Central memory CD8-positive, alpha-beta T cell (primary cell): Measurements from ENCODE around the gene ZNF438.

Experiments used
- ATAC-seq: fragments of 150-1000 bp; cut with Tn5 transposase; replicated peaks from 2 replicates; pipeline ENCODE4 v1.10.0; 2022; ENCODE audit warnings: mild to moderate bottlenecking, moderate FRiP score, moderate number of reproducible peaks; ENCODE audit not compliant: poor library complexity, severe bottlenecking; ENCODE audit errors: extremely low read depth
- DNase-seq, 2 donors: peaks; one replicate each; pipeline ENCODE4 v3.0.0; 2021; ENCODE audit warnings: low spot score in 2 of 2
- H3K27ac Mint-ChIP-seq: one replicate; pipeline ENCODE4 v1.8.0; 2022; ENCODE audit warnings: low read depth, mild to moderate bottlenecking, moderate library complexity, mixed read lengths
- H3K27me3 Mint-ChIP-seq: one replicate; pipeline ENCODE4 v1.8.0; 2022; ENCODE audit warnings: mixed read lengths
- H3K36me3 Mint-ChIP-seq: one replicate; pipeline ENCODE4 v1.8.0; 2022; ENCODE audit warnings: mild to moderate bottlenecking, moderate library complexity, mixed read lengths; ENCODE audit not compliant: insufficient read depth
- H3K4me1 Mint-ChIP-seq: one replicate; pipeline ENCODE4 v1.8.0; 2022; ENCODE audit warnings: mixed read lengths
- H3K4me3 Mint-ChIP-seq: one replicate; pipeline ENCODE4 v1.8.0; 2022; ENCODE audit warnings: mild to moderate bottlenecking, moderate library complexity, mixed read lengths
- H3K9me3 Mint-ChIP-seq: one replicate; pipeline ENCODE4 v1.8.0; 2022; ENCODE audit warnings: mixed read lengths

ZNF438 gene, protein sequence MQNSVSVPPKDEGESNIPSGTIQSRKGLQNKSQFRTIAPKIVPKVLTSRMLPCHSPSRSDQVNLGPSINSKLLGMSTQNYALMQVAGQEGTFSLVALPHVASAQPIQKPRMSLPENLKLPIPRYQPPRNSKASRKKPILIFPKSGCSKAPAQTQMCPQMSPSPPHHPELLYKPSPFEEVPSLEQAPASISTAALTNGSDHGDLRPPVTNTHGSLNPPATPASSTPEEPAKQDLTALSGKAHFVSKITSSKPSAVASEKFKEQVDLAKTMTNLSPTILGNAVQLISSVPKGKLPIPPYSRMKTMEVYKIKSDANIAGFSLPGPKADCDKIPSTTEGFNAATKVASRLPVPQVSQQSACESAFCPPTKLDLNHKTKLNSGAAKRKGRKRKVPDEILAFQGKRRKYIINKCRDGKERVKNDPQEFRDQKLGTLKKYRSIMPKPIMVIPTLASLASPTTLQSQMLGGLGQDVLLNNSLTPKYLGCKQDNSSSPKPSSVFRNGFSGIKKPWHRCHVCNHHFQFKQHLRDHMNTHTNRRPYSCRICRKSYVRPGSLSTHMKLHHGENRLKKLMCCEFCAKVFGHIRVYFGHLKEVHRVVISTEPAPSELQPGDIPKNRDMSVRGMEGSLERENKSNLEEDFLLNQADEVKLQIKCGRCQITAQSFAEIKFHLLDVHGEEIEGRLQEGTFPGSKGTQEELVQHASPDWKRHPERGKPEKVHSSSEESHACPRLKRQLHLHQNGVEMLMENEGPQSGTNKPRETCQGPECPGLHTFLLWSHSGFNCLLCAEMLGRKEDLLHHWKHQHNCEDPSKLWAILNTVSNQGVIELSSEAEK

DNA sequence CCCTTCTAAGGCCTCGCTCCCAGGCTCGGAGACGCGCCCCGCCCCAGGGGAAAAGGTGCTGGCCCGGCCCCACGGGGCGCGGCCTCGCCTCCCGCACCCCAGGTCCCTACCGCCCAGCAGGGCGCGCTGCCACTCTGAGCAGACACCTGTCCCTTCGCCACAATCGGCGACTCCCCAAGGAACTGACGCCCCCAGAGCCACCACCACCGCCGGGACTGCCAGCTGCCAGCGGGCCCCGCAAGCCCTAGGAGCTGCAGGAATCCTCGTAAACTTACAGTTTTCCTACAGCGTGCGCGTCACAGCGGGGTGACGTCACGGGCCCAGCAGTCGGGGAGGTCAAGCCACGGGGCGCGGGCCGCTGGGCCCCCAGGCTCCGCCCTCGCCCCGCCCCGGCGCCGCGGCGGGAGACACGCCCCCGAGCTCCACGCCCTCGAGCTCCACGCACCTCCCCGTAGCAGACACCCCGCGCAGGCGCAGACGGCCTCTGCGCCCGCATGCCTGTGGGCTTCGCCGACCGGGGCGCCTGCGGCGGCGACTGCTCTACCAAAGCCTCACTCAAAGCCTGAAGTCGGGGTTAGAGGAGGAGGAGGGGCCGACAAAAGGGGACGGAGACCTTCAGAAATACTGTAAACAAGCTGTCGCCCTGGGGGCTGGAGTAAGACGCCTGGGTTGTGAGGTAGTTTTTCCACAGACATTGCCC, at the start of gene ZNF438:
TSS of gene ZNF438 (minus strand) at position 308 of the 700 bp plus-strand sequence. CDS start 154,831 bp downstream, outside the sequence.
- DNase-seq = peak; percentile 93 to 95
- Mint-ChIP-seq H3K27me3 (no peaks in the 10 kb centered on the region), H3K4me3 (peak within 1 kb of the TSS; percentile 88), H3K9me3 (no peaks in the 10 kb centered on the region), H3K4me1 (no peaks in the 10 kb centered on the region), H3K27ac (peak within 1 kb of the TSS; percentile 96), H3K36me3 (peaks cover 10% of the 10 kb centered on the region)
- peak; percentile 77 for ATAC-seq

DNA sequence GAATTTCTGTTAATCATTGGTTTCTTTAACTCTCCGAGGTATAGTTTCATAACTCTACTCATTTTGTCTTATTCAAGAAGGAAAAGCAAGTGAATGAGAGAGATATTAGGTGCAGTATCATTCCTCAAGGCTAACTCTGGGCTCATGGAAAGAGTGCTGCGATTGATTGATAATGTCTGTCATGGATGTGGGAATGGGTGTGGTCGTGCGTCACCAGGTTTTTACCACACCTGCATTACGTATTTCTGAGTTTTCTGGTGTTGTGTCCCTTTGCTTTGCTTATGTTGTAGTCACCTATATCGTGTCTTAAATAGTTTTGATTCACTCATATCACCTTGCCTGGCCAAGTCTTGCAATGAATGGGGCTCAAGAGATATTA, 44.9 kb upstream of the ZNF438 start:
- Mint-ChIP-seq H3K9me3 (no peaks in the 10 kb centered on the region), H3K4me3 (no peak overlapping the region), H3K36me3 (peaks cover 2% of the 10 kb centered on the region), H3K27me3 (peaks cover 34% of the 10 kb centered on the region), H3K4me1 (no peaks in the 10 kb centered on the region), H3K27ac (no peak overlapping the region)
- ATAC-seq = no peak
- DNase-seq = no peak

DNA sequence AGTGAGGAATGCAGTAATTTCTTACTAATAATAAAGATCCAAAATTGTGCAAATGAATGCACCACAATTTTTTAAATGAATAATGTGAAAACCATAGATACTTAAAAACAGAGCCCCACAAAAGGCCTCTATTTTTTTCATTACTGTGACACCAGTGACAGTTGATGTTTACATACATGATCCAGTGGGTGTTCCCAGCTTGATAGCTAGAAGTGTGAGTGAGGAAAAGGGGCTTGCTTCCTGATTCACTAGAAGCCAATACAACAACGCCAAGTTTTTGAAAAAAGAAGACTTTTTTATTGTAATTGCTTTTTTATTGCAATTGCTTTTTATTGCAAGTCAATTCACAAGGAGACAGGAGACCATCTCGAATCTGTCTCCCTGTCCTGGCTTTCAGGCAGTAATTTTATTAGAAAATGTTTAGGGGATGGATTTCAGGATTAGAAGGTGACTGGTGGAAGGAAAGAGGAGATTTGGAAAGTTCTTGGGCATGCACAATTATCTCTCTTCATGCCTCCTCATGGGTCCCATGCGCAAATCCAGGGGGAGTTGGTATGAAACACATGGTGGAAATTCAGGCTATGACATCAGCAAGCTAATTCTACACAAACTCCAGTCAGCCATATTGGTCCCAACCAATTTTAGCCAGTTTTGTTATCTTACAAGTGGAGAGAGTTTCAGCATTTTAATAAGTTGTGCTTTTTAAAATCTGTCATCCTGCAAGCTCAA, 44.4 kb upstream of the ZNF438 start:
- H3K4me3 Mint-ChIP-seq = no peak overlapping the region
- H3K4me1 Mint-ChIP-seq = no peaks in the 10 kb centered on the region
- H3K27ac Mint-ChIP-seq = no peak overlapping the region
- ATAC-seq (no peak), DNase-seq (no peak)
- peaks cover 37% of the 10 kb centered on the region for H3K27me3 Mint-ChIP-seq
- H3K9me3 Mint-ChIP-seq = no peaks in the 10 kb centered on the region
- peaks cover 2% of the 10 kb centered on the region for H3K36me3 Mint-ChIP-seq

DNA sequence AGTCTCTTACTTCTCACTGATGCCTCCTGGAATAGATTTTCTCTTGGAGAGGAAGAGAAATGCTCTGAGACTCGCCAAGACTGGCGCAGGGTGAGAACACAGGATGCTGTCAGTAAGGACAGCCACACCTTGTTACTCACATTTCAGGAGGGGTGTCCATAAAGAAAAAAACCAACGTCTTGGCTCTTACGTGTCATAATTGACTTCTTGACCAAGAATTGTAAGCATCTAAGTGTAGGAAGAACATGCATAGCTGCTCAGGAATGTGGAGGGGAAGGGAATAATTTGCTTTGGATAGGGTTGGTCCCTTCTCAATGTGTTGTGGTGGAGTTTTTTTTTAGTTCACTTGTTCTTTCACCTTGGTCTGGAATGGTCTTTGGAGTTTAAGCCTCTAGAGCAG, 43.8 kb upstream of the ZNF438 start:
- Mint-ChIP-seq H3K4me1 (no peaks in the 10 kb centered on the region), H3K9me3 (no peaks in the 10 kb centered on the region), H3K27ac (no peak overlapping the region), H3K27me3 (peaks cover 37% of the 10 kb centered on the region), H3K36me3 (peaks cover under 1% of the 10 kb centered on the region), H3K4me3 (no peak overlapping the region)
- DNase-seq = no peak
- ATAC-seq = no peak

DNA sequence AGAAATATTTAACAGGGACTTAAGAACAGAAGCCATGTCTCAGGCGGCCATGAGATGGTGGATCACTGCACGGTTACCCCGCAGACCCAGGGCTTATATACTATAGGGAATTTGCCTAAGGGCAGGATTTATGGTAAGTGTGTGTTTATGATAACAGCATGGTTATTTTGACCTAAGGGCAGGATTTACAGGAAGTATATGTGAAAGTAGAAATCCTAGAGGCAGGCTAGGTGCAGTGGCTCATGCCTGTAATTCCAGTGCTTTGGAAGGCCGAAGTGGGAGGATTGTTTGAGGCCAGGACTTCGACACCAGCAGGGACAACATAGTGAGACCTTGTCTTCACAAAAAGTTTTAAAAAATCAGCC, 43.0 kb upstream of the ZNF438 start:
- no peak overlapping the region for H3K27ac Mint-ChIP-seq
- DNase-seq = no peak
- H3K9me3 Mint-ChIP-seq = no peaks in the 10 kb centered on the region
- peaks cover 38% of the 10 kb centered on the region for H3K27me3 Mint-ChIP-seq
- ATAC-seq = no peak
- no peak overlapping the region for H3K4me3 Mint-ChIP-seq
- no peaks in the 10 kb centered on the region for H3K4me1 Mint-ChIP-seq
- no peaks in the 10 kb centered on the region for H3K36me3 Mint-ChIP-seq

DNA sequence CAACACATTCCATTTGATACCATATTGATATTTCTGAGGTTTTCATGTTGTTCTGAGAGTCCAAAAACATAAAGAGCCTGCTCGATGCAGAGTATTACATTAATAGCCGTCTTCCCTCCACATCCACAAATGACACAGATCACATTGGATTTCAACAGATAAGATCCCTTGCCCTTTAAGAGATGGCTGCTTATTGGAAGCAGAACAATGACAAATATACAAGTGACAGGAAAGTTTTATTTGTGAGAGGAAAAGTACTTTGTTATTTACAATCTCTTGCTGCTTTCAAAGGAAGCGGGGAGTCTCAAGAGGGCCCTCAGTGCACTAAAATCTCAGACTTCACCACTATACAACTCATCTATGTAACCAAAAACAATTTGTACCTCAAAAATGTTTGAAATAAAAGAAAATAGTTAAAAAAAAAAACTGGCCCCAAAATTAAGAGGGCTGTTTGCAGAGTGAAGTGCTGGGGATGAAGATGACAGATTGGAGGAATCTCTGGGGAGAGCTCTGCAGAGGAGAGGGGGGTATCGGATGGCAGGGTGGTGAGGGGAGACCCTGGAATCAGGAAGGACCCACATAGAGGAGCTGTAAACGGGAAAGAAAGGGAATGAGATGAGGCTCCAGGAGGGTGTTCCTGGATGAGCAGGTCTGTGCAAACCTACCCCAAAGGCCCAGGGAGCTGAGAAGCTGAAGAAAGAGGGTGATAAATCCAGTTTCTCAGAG, 42.5 kb upstream of the ZNF438 start:
- DNase-seq (no peak), ATAC-seq (no peak)
- H3K4me3 Mint-ChIP-seq = no peak overlapping the region
- H3K36me3 Mint-ChIP-seq = no peaks in the 10 kb centered on the region
- no peak overlapping the region for H3K27ac Mint-ChIP-seq
- H3K27me3 Mint-ChIP-seq = peaks cover 44% of the 10 kb centered on the region
- no peaks in the 10 kb centered on the region for H3K9me3 Mint-ChIP-seq
- no peaks in the 10 kb centered on the region for H3K4me1 Mint-ChIP-seq

DNA sequence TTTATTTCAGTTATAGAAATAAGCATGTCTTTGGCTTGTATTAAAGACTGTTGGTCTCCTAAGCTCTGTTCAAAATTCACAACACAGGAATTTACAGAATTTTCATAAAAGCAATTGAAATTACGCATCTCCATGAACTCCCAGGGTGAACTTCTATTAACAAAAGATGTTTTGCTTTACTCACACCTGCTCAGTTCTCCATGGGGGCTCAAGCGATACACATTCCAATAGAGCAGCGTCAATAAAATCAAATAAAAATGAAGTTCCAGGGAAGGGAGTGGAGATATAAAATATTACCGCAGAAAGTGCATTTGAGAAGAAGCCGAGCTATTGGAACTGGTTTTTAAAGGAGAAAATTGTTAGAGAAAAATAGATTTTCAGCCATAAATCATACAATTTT, 41.5 kb upstream of the ZNF438 start:
- no peaks in the 10 kb centered on the region for H3K36me3 Mint-ChIP-seq
- H3K9me3 Mint-ChIP-seq = no peaks in the 10 kb centered on the region
- no peak for ATAC-seq
- peaks cover 53% of the 10 kb centered on the region for H3K27me3 Mint-ChIP-seq
- no peak overlapping the region for H3K4me3 Mint-ChIP-seq
- DNase-seq = no peak
- no peak overlapping the region for H3K27ac Mint-ChIP-seq
- H3K4me1 Mint-ChIP-seq = no peaks in the 10 kb centered on the region

DNA sequence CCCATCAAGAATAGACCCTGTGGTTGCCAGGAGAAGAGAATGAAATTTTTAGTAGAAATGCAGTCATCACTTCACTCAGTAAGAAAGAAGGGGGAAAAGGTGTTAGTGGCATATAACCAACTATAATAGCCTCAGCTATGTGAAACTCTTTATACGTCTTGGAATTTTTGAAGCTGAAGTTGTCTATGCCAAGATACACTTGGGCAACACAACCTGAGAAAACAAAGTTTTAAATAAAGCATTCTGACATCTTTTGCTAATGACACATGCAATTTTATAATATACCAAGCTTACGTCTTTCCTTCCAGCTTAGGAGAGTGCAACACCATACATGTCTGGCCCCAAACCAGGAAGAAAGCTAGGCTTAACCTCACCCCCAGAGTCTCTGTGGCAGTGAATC, 40.8 kb upstream of the ZNF438 start:
- H3K4me3 Mint-ChIP-seq = no peak overlapping the region
- H3K27ac Mint-ChIP-seq = no peak overlapping the region
- no peaks in the 10 kb centered on the region for H3K4me1 Mint-ChIP-seq
- H3K27me3 Mint-ChIP-seq = peaks cover 61% of the 10 kb centered on the region
- no peaks in the 10 kb centered on the region for H3K9me3 Mint-ChIP-seq
- ATAC-seq = no peak
- no peak for DNase-seq
- H3K36me3 Mint-ChIP-seq = no peaks in the 10 kb centered on the region

DNA sequence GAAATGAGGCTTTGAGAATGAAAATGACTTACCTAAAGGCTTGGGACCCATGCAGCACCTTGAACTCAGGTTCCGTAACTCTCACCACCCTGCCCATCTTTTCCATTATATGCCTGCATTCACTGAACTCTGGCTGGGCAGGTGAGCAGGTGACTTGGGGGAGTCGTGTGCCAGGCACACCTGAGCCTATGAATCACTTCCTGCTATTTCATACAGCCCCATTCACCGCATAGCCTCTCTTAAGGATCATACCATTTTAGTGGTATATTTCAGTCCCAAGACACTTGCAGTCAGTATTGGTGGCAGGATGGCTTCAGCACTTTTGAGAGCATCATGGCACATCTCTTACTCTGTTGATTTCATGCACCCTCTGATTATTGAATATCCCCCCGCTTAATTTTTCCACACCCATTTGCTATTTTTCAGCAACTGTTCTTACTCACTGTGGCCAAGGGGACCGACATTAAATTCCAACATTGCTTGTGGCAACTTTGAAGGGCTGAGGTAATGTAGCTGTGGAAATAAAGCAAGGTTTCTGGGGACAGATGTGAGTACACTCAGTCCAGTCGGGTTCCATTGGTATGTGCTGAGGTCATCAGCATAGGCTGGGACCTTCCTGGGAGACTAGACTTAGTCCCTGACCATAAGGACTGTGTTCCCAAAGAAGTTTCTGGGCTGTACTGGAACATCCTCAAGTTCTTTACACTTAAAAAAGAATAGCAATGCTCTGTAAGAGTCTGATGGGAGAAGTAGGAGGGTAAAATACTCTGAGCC, 39.8 kb upstream of the ZNF438 start:
- no peak for DNase-seq
- no peak for ATAC-seq
- Mint-ChIP-seq H3K27me3 (peaks cover 71% of the 10 kb centered on the region), H3K36me3 (no peaks in the 10 kb centered on the region), H3K4me1 (no peaks in the 10 kb centered on the region), H3K9me3 (no peaks in the 10 kb centered on the region), H3K4me3 (no peak overlapping the region), H3K27ac (no peak overlapping the region)

DNA sequence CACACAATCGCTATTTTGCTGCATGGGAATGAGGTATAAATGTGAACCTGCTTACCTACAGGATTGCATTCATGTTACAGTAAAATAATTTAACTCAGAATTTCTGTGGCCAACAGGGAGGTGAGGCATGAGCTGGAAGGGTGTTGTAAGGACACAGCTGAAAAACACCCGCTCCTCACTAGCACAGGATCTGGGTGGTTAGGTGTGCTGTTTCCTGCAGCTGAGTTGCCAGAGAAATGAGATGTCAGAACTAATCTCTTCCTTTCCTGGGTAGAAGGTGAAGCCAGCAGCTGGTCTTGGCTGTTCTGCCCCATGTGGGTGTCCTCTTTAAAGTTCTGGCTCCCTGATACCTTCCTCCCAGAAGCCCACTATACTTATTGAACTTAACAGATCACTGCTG, 39.0 kb upstream of the ZNF438 start:
- no peaks in the 10 kb centered on the region for H3K36me3 Mint-ChIP-seq
- no peaks in the 10 kb centered on the region for H3K9me3 Mint-ChIP-seq
- peaks cover 74% of the 10 kb centered on the region for H3K27me3 Mint-ChIP-seq
- H3K4me1 Mint-ChIP-seq = no peaks in the 10 kb centered on the region
- DNase-seq (no peak), ATAC-seq (no peak)
- no peak overlapping the region for H3K4me3 Mint-ChIP-seq
- H3K27ac Mint-ChIP-seq = no peak overlapping the region

DNA sequence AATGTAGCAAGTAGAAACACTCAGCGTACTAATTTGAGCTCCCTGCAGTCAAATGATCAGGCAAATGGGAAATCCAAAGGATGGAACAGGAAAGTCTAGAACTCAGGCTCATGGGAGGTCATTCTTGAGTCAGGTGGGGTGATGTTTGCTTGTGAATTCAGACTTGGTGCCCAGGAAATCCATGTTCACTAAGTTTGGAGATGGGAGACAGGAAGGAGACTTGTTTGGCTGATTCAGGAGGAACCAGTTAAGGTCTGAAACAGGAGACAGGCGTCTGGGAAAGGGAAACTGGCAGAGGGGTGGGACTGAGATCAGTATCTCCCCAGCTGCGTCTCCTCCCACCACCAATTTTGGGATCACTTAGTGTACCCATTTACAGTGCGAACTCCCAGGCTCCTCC, 38.4 kb upstream of the ZNF438 start:
- DNase-seq = no peak
- no peak overlapping the region for H3K4me3 Mint-ChIP-seq
- no peaks in the 10 kb centered on the region for H3K36me3 Mint-ChIP-seq
- H3K27me3 Mint-ChIP-seq = peaks cover 75% of the 10 kb centered on the region
- no peaks in the 10 kb centered on the region for H3K4me1 Mint-ChIP-seq
- H3K27ac Mint-ChIP-seq = no peak overlapping the region
- ATAC-seq = no peak
- no peaks in the 10 kb centered on the region for H3K9me3 Mint-ChIP-seq
